Thoracic aorta (tissue), 2 donors: Measurements from ENCODE around the gene HOXC6. TPM values are rescaled to one million over a fixed set of nuclear protein-coding genes. Genes with fewer than 3 reads are reported as not detected.

Experiments
- ATAC-seq: fragments of 150-250 bp; one replicate; pipeline ENCODE4 v1.8.0; 2017; ENCODE audit warnings: low read depth; ENCODE audit not compliant: insufficient number of reproducible peaks, low FRiP score
- DNase-seq: peaks from one replicate; pipeline ENCODE4 v3.0.0-alpha.2; 2020; ENCODE audit warnings: low spot score
- H3K27ac ChIP-seq, 2 donors: fragments of 200-600 bp; sonication (generic); 1 replicate in 1 of 2; 2 replicates in 1 of 2; pipeline ENCODE4 v1.5.1; 2016; ENCODE audit warnings: mild to moderate bottlenecking in 2 of 2, moderate library complexity in 2 of 2
- H3K27me3 ChIP-seq: fragments of 200-600 bp; sonication (generic); replicated peaks from 2 replicates; pipeline ENCODE4 v1.6.0; 2016; ENCODE audit warnings: mild to moderate bottlenecking; ENCODE audit not compliant: insufficient read depth
- H3K36me3 ChIP-seq: fragments of 200-600 bp; sonication (generic); one replicate; pipeline ENCODE4 v1.5.1; 2016
- H3K4me1 ChIP-seq, 2 donors: fragments of 200-600 bp; sonication (generic); 1 replicate in 1 of 2; 2 replicates in 1 of 2; pipeline versions ENCODE4 v1.5.1 to v1.6.0; 2016; ENCODE audit warnings: low read depth in 2 of 2, mild to moderate bottlenecking in 1 of 2; ENCODE audit not compliant: control insufficient read depth in 1 of 2
- H3K4me3 ChIP-seq: fragments of 200-600 bp; sonication (generic); 2 replicates; pipeline ENCODE4 v1.5.1; 2016; ENCODE audit warnings: mild to moderate bottlenecking
- H3K9me3 ChIP-seq: fragments of 200-600 bp; sonication (generic); 2 replicates; pipeline ENCODE4 v1.5.1; 2016
- total RNA-seq, 2 donors: library from RNA; depleted of rRNA; stranded (reverse); fragments of >200 nt; gene quantifications; one replicate each; pipeline versions ENCODE4 v1.1.0 to v1.2.3, GENCODE V29; 2016
- TF ChIP-seq, protein P1 (sequence below): fragments of 200-600 bp; sonication (generic); IDR thresholded peaks from one replicate; pipeline ENCODE4 v1.5.1; 2019; ENCODE audit warnings: antibody characterized with exemption

The HOXC6 gene
- total RNA-seq, 2 donors from 2014 or later = not detected

GRCh38 chr12:54033980-54034784 is 5.9 kb downstream of the HOXC6 start:
- Histone ChIP-seq H3K4me3 (peak overlapping the region; percentile 64), H3K9me3 (no peaks in the 10 kb centered on the region), H3K4me1 (peaks cover 0 to 6% of the 10 kb centered on the region in 2 donors), H3K36me3 (peaks cover 3% of the 10 kb centered on the region), H3K27me3 (no peaks in the 10 kb centered on the region), H3K27ac (no peak overlapping the region)
- DNase-seq = no peak
- TF ChIP-seq, protein P1, sequence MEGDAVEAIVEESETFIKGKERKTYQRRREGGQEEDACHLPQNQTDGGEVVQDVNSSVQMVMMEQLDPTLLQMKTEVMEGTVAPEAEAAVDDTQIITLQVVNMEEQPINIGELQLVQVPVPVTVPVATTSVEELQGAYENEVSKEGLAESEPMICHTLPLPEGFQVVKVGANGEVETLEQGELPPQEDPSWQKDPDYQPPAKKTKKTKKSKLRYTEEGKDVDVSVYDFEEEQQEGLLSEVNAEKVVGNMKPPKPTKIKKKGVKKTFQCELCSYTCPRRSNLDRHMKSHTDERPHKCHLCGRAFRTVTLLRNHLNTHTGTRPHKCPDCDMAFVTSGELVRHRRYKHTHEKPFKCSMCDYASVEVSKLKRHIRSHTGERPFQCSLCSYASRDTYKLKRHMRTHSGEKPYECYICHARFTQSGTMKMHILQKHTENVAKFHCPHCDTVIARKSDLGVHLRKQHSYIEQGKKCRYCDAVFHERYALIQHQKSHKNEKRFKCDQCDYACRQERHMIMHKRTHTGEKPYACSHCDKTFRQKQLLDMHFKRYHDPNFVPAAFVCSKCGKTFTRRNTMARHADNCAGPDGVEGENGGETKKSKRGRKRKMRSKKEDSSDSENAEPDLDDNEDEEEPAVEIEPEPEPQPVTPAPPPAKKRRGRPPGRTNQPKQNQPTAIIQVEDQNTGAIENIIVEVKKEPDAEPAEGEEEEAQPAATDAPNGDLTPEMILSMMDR = no peak
- ATAC-seq = no peak

- H3K4me1 ChIP-seq = peaks cover 0 to 11% of the 10 kb centered on the region in 2 donors
- DNase-seq = no peak
- no peak overlapping the region for H3K4me3 ChIP-seq
- no peak overlapping the region for H3K27ac ChIP-seq
- H3K36me3 ChIP-seq = peaks cover 2% of the 10 kb centered on the region
- no peaks in the 10 kb centered on the region for H3K27me3 ChIP-seq
- no peak for ATAC-seq
- H3K9me3 ChIP-seq = no peaks in the 10 kb centered on the region
- TF ChIP-seq, protein P1 = no peak
These were observed 6.6 kb downstream of the HOXC6 start for GRCh38 chr12:54034785-54035310.

DNA sequence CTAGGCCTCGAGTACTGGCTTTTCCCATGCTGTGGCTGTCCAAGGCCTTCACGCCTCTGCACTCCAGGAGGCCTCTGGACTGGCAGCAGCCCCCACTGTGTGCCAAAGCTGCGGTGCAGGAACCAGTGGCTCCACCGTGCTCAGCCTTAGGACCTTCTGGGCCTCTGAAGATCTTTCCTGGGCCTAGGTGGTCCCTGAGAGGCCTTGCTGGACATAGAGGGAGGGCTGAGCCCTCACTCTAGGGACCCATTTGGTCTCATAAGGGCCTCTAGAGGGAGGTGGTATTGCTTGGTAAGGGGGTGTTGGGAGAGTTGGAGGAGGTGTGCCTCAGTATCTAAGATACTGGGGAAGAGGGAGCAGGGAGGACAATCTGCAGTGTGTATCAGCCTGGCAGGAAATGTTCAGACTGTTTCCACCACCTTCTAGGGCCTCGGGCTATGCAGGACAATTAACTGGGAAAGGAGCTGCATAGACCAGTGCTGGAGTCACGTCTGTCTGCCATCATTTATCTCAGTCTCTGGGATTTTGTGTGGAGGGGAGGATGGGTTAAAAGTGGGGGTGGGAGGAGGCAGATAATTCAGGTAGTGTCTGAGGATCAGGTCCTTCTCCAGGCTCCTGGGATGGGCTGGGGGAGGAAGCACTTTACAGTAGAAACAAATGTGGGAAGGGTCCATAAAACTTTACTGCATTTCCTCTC is 7.5 kb downstream of the HOXC6 start:
- TF ChIP-seq, protein P1 = no peak
- no peaks in the 10 kb centered on the region for H3K9me3 ChIP-seq
- DNase-seq (no peak), ATAC-seq (no peak)
- no peaks in the 10 kb centered on the region for H3K27me3 ChIP-seq
- H3K4me3 ChIP-seq = no peak overlapping the region
- H3K4me1 ChIP-seq = peaks cover 0 to 11% of the 10 kb centered on the region in 2 donors
- H3K36me3 ChIP-seq = no peaks in the 10 kb centered on the region
- no peak overlapping the region for H3K27ac ChIP-seq

GRCh38 chr12:54036620-54037359 is 8.6 kb downstream of the HOXC6 start:
- no peaks in the 10 kb centered on the region for H3K9me3 ChIP-seq
- no peak overlapping the region for H3K4me3 ChIP-seq
- no peaks in the 10 kb centered on the region for H3K27me3 ChIP-seq
- TF ChIP-seq, protein P1 = peak; percentile 9
- no peak for DNase-seq
- no peak overlapping the region for H3K27ac ChIP-seq
- H3K4me1 ChIP-seq = peaks cover 0 to 11% of the 10 kb centered on the region in 2 donors
- H3K36me3 ChIP-seq = no peaks in the 10 kb centered on the region
- ATAC-seq = no peak
